HG02623 (cell line): ENCODE results near the gene GABARAP.
A peak's percentile ranks its signal among the peaks of the same experiment; 100 is the strongest.

Experiments
- ATAC-seq: cut with Tn5 transposase; IDR thresholded peaks from one replicate; pipeline ENCODE4 v1.9.1; 2021; ENCODE audit warnings: moderate library complexity; ENCODE audit not compliant: unreplicated experiment

The GABARAP gene

GRCh38 chr17:7223375-7223774 is 18.9 kb downstream of the GABARAP start:
- ATAC-seq, result no peak

- ATAC-seq, result no peak
These were observed 19.3 kb downstream of the GABARAP start for GRCh38 chr17:7222972-7223292.

GRCh38 chr17:7222093-7222971 is 19.9 kb downstream of the GABARAP start:
- ATAC-seq, result no peak

GRCh38 chr17:7221278-7222092 is 20.8 kb downstream of the GABARAP start:
- ATAC-seq, result no peak

GRCh38 chr17:7220593-7221277 is 21.5 kb downstream of the GABARAP start:
- no peak for ATAC-seq

- peak; percentile 45 for ATAC-seq
These were observed 22.2 kb downstream of the GABARAP start, which contains the start of the genes ACADVL and DLG4 for GRCh38 chr17:7219812-7220592. Gene ACADVL (plus strand): TSS chr17:7219938. CDS start chr17:7219985, 47 bp downstream. Gene DLG4 (minus strand): TSS chr17:7219836.

- ATAC-seq, result no peak
These were observed 22.9 kb downstream of the GABARAP start for GRCh38 chr17:7219229-7219811.

GRCh38 chr17:7218758-7219157 is 23.5 kb downstream of the GABARAP start:
- ATAC-seq, result no peak

- no peak for ATAC-seq
These were observed 24.1 kb downstream of the GABARAP start for GRCh38 chr17:7218166-7218565.

- no peak for ATAC-seq
These were observed 24.9 kb downstream of the GABARAP start for GRCh38 chr17:7217113-7217987.

GRCh38 chr17:7216242-7217112 is 25.8 kb downstream of the GABARAP start:
- ATAC-seq, result no peak

GRCh38 chr17:7215652-7216180 is 26.5 kb downstream of the GABARAP start:
- no peak for ATAC-seq

- ATAC-seq, result no peak
These were observed 27.1 kb downstream of the GABARAP start for GRCh38 chr17:7215136-7215638.

- ATAC-seq, result peak; percentile 84
These were observed 27.7 kb downstream of the GABARAP start for GRCh38 chr17:7214300-7215135.

- no peak for ATAC-seq
These were observed 28.4 kb downstream of the GABARAP start for GRCh38 chr17:7213895-7214299.

- no peak for ATAC-seq
These were observed 30.6 kb downstream of the GABARAP start for GRCh38 chr17:7211491-7212273.
